T-cell (primary cell): ENCODE measurements around the gene SPRYD3. TPM values are rescaled to one million over a fixed set of nuclear protein-coding genes. Genes with fewer than 3 reads are reported as not detected.

Source experiments
- ATAC-seq, 4 experiments: fragments of 200-7000 bp in 3 of 4; fragments of 150-1000 bp in 1 of 4; cut with Tn5 transposase; replicated peaks in 1 of 4; 1 replicate in 3 of 4; 2 replicates in 1 of 4; pipeline ENCODE4 v1.10.0; 2021; ENCODE audit warnings: moderate library complexity in 3 of 4, mild to moderate bottlenecking in 2 of 4, moderate number of reproducible peaks in 1 of 4
- CTCF ChIA-PET, 2 donors: fragments of 300-600 bp; sonication (Branson Sonifier 250); formaldehyde crosslinking; loops; one replicate each; lab custom pipeline; 2022; ENCODE audit warnings: antibody characterized with exemption in 2 of 2; lab: Charles Lee
- POLR2A ChIA-PET, 2 donors: fragments of 300-600 bp; sonication (Branson Sonifier 250); formaldehyde crosslinking; loops; one replicate each; lab custom pipeline; 2022; ENCODE audit warnings: antibody characterized with exemption in 2 of 2; lab: Charles Lee
- DNase-seq, 35 experiments: peaks; one replicate each; pipeline versions ENCODE4 v3.0.0 to v3.0.0-alpha.2; 2013 to 2023
- H3K27ac ChIP-seq: one replicate; pipeline ENCODE4 v1.5.1; 2013; ENCODE audit warnings: low read length
- H3K27me3 ChIP-seq, 2 experiments: replicated peaks in 1 of 2; 1 replicate in 1 of 2; 2 replicates in 1 of 2; pipeline versions ENCODE4 v1.6.1 to v1.7.0; 2013; ENCODE audit warnings: low read length in 1 of 2, mixed read lengths in 1 of 2; ENCODE audit not compliant: control insufficient read depth in 2 of 2, insufficient read depth in 2 of 2; ENCODE audit errors: extremely low read depth in 1 of 2
- H3K36me3 ChIP-seq, 2 donors: 1 replicate in 1 of 2; 2 replicates in 1 of 2; pipeline versions ENCODE4 v1.6.1 to v1.7.0; 2013; ENCODE audit warnings: low read length in 1 of 2; ENCODE audit not compliant: control insufficient read depth in 2 of 2, insufficient read depth in 1 of 2; ENCODE audit errors: extremely low read depth in 1 of 2
- H3K4me1 ChIP-seq, 2 experiments: 1 replicate in 1 of 2; 2 replicates in 1 of 2; pipeline versions ENCODE4 v1.6.1 to v1.7.0; 2013; ENCODE audit warnings: low read length in 2 of 2, mixed read lengths in 1 of 2; ENCODE audit not compliant: insufficient read depth in 2 of 2, control insufficient read depth in 1 of 2; ENCODE audit errors: extremely low read depth in 1 of 2
- H3K4me3 ChIP-seq, 2 donors: 1 replicate in 1 of 2; 2 replicates in 1 of 2; pipeline versions ENCODE4 v1.5.1 to v1.7.0; 2013; ENCODE audit warnings: mild to moderate bottlenecking in 2 of 2, low read length in 1 of 2, moderate library complexity in 1 of 2; ENCODE audit not compliant: control insufficient read depth in 1 of 2; ENCODE audit errors: extremely low read depth in 1 of 2
- H3K9me3 ChIP-seq: 2 replicates; pipeline ENCODE4 v1.7.0; 2013
- H3K27ac Mint-ChIP-seq, 2 donors: one replicate each; pipeline ENCODE4 v1.8.0; 2020 to 2021; ENCODE audit warnings: mild to moderate bottlenecking in 2 of 2, mixed read lengths in 2 of 2
- H3K27me3 Mint-ChIP-seq, 2 donors: one replicate each; pipeline ENCODE4 v1.8.0; 2021 to 2022; ENCODE audit warnings: mixed read lengths in 2 of 2
- H3K36me3 Mint-ChIP-seq: one replicate; pipeline ENCODE4 v1.8.0; 2021; ENCODE audit warnings: mixed read lengths
- H3K4me1 Mint-ChIP-seq, 3 donors: one replicate each; pipeline ENCODE4 v1.8.0; 2020 to 2022; ENCODE audit warnings: mixed read lengths in 3 of 3, mild to moderate bottlenecking in 1 of 3
- H3K4me3 Mint-ChIP-seq, 3 donors: one replicate each; pipeline ENCODE4 v1.8.0; 2020 to 2022; ENCODE audit warnings: mild to moderate bottlenecking in 3 of 3, mixed read lengths in 3 of 3, moderate library complexity in 3 of 3
- H3K9me3 Mint-ChIP-seq, 3 donors: one replicate each; pipeline ENCODE4 v1.8.0; 2020 to 2022; ENCODE audit warnings: mixed read lengths in 3 of 3
- WGBS: methylation state at CpG from one replicate; pipeline ENCODE4 v1.1.5; 2013; ENCODE audit warnings: missing lambda C conversion rate; ENCODE audit not compliant: insufficient coverage; 5-methylcytosine and 5-hydroxymethylcytosine counted together
- total RNA-seq, 35 experiments: library from RNA in 6 of 35; stranded (reverse) in 6 of 35; fragments of 120-200 nt in 1 of 35; gene quantifications; one replicate each; pipeline versions ENCODE4 v1.2.1 to v1.2.4 and lab custom pipeline; 2013 to 2026

SPRYD3 gene
- total RNA-seq, 5 donors from 2014 or later (not counting 1 experiment from before 2014, with no cell fraction given), result 29.3 to 65.0 (median 58.2) TPM

DNA sequence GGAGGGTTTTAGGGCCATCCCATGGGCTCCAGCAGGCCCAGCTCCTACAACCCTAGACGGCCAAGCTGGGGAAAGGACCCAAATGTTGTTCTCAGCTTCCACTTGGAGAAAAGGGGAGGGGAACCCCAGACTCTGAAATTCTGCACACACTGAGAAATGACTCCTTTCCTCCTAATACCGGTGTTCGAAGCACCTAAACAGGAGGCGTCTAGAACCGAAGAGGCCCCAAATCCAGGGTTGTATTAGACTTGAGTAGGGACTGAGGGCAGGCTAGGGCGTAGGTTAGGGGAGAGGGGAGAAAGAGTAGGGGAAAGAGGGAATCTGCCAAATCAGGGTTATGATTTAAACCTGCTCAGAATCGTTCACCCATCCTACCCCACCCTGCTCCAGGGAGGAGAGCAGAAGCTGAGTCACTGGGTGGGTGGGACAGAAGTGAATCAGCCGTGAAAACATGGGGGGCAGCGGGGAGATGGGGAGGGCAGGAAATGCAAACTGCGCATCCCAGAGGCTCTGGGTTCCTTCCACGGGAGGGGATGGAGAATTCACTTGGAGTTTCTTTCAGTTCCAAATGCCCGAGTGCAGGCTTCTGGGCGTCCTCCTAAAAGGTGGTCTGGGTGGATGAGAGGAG, 19.3 kb upstream of the SPRYD3 start:
- Histone ChIP-seq H3K4me1 (peaks cover 23 to 55% of the 10 kb centered on the region in 2 experiments), H3K36me3 (no peaks in the 10 kb centered on the region), H3K4me3 (peak overlapping the region; percentile 50 to 58), H3K27me3 (peaks cover 0 to 16% of the 10 kb centered on the region in 2 experiments), H3K9me3 (no peaks in the 10 kb centered on the region), H3K27ac (peak overlapping the region; percentile 52)
- H3K4me1 Mint-ChIP-seq, result peaks cover 45 to 50% (median 45%) of the 10 kb centered on the region in 3 donors
- WGBS, result 66% methylated on average over 3 of the region's 13 CpGs
- H3K4me3 Mint-ChIP-seq, result peak overlapping the region; percentile 75 to 79 (median 77)
- H3K36me3 Mint-ChIP-seq, result no peaks in the 10 kb centered on the region
- ChIA-PET POLR2A (interaction anchor here in 1 of 2 donors (1.2 kb wide), 1 partner anchor 19 kb away, joined by 3 read pairs; the partner anchor contains the start of gene SPRYD3), CTCF (interaction anchor here (0.6 to 3.2 kb wide), 11 partner anchors 12 to 901 kb away, joined by 3 to 32 read pairs (median 3); partner anchors contain the start of gene SPRYD3 (in 1 of the 2))
- DNase-seq (peak in 2 of 35 experiments; percentile 29 to 30), ATAC-seq (no peak)
- no peaks in the 10 kb centered on the region for H3K9me3 Mint-ChIP-seq
- H3K27me3 Mint-ChIP-seq, result peaks cover 0 to 6% of the 10 kb centered on the region in 2 donors
- H3K27ac Mint-ChIP-seq, result peak overlapping the region; percentile 74 to 88

DNA sequence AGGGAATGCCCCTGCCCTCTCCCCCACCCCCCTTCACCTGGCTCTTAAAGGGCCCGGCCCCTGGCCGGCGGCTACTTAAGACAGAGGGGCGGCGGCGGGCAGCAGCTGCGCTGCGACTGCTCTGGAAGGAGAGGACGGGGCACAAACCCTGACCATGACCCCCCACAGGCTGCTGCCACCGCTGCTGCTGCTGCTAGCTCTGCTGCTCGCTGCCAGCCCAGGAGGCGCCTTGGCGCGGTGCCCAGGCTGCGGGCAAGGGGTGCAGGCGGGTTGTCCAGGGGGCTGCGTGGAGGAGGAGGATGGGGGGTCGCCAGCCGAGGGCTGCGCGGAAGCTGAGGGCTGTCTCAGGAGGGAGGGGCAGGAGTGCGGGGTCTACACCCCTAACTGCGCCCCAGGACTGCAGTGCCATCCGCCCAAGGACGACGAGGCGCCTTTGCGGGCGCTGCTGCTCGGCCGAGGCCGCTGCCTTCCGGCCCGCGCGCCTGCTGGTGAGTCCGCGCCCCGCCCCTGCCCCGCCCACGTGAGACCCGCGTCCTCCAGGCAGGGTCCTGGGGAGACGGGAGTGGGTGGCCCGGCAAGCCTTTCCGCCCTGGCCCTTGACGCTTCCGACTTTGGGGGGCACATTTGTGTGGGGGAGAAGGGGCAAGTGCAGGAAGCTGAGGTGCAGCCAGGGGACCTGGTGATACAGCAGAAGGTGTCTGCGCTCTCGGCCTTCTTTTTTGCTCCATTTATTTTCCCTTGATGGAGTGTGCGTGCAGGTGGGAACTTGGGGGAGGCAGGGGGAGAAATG, 18.6 kb upstream of the SPRYD3 start, which contains the start of gene IGFBP6:
TSS of gene IGFBP6 (plus strand) at position 104 of the 790 bp plus-strand sequence. CDS start at position 155, 51 bp downstream.
- H3K27ac ChIP-seq, result peak within 1 kb of the TSS; percentile 52
- H3K9me3 ChIP-seq, result no peaks in the 10 kb centered on the region
- Mint-ChIP-seq H3K4me3 (peak within 1 kb of the TSS; percentile 75 to 79 (median 78)), H3K4me1 (peaks cover 38 to 43% (median 38%) of the 10 kb centered on the region in 3 donors), H3K27ac (peak within 1 kb of the TSS; percentile 74 to 88), H3K27me3 (peaks cover 0 to 6% of the 10 kb centered on the region in 2 donors), H3K9me3 (no peaks in the 10 kb centered on the region), H3K36me3 (no peaks in the 10 kb centered on the region)
- DNase-seq, result peak in 28 of 35 experiments; percentile 19 to 69 (median 38)
- ATAC-seq, result peak; percentile 67 to 74 (median 70)
- H3K36me3 ChIP-seq, result no peaks in the 10 kb centered on the region
- ChIA-PET CTCF (interaction anchor here in 1 of 2 donors (0.6 to 3.2 kb wide), 4 partner anchors 11 to 91 kb away, joined by 3 to 32 read pairs (median 18); partner anchors contain the start of gene SPRYD3), POLR2A (interaction anchor here in 1 of 2 donors (1.2 kb wide), 1 partner anchor 19 kb away, joined by 3 read pairs; the partner anchor contains the start of gene SPRYD3)
- H3K4me1 ChIP-seq, result peaks cover 16 to 48% of the 10 kb centered on the region in 2 experiments
- H3K4me3 ChIP-seq, result peak within 1 kb of the TSS; percentile 50 to 58
- H3K27me3 ChIP-seq, result peaks cover 0 to 16% of the 10 kb centered on the region in 2 experiments
- under 1% methylated on average over 49 of the region's 51 CpGs for WGBS

DNA sequence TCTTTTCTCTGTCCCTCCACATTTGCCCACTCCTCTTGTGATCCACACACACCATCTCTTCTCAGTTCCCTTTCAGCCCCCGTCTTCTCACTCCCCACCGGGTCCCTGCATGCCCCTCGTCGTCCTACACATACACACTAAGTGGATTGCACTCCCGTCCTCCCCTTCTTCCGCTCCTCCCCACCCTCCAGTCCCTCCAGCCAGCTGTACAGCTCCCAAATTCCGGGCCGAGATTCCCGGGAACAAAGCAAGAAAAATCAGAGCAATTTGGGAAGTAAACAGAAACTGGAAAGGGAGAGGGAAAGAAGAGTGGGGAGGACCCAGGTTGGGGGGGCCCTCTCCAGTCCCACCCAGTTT, 18.0 kb upstream of the SPRYD3 start:
- Mint-ChIP-seq H3K9me3 (no peaks in the 10 kb centered on the region), H3K27me3 (peaks cover 0 to 6% of the 10 kb centered on the region in 2 donors), H3K27ac (peak overlapping the region; percentile 17 to 66), H3K4me1 (peaks cover 32 to 37% (median 33%) of the 10 kb centered on the region in 3 donors), H3K36me3 (no peaks in the 10 kb centered on the region), H3K4me3 (peak overlapping the region; percentile 69 to 79 (median 78))
- DNase-seq (no peak), ATAC-seq (no peak)
- Histone ChIP-seq H3K9me3 (no peaks in the 10 kb centered on the region), H3K36me3 (no peaks in the 10 kb centered on the region), H3K4me3 (peak overlapping the region; percentile 50 to 58), H3K4me1 (peaks cover 10 to 42% of the 10 kb centered on the region in 2 experiments), H3K27ac (peak overlapping the region; percentile 38), H3K27me3 (peaks cover 0 to 16% of the 10 kb centered on the region in 2 experiments)
- ChIA-PET POLR2A (no interaction called here), CTCF (interaction anchor here in 1 of 2 donors (2.7 to 3.2 kb wide), 2 partner anchors 11 to 30 kb away, joined by 11 to 25 read pairs; no protein-coding TSS in a partner anchor)
- WGBS, result 40% methylated on average over 4 of the region's 9 CpGs

DNA sequence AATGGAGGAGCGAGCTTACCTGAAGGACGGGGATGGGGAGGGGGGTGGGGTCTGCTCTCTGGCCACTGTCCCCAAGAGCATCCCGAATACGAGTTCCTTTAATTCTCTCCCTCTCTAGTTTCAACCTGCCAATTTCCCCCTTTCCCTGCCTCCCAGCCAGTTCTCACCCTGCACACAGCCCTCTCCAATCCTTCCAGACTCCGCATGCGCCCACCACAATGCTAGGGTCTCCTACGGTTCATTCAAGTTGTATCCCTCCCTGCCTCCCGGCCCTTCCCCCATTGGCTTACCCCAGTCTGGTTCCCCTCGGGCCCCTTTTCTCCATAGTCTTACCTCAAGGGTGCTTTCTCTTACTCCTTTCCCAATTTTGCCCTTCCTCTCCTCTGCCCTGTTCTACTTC, 17.6 kb upstream of the SPRYD3 start:
- H3K27ac Mint-ChIP-seq, result peak overlapping the region; percentile 17 to 66
- Histone ChIP-seq H3K36me3 (no peaks in the 10 kb centered on the region), H3K9me3 (no peaks in the 10 kb centered on the region), H3K4me1 (peaks cover 7 to 38% of the 10 kb centered on the region in 2 experiments), H3K4me3 (no peak overlapping the region), H3K27ac (no peak overlapping the region), H3K27me3 (peaks cover 0 to 16% of the 10 kb centered on the region in 2 experiments)
- no peaks in the 10 kb centered on the region for H3K9me3 Mint-ChIP-seq
- H3K36me3 Mint-ChIP-seq, result no peaks in the 10 kb centered on the region
- WGBS, result 83% methylated on average over 7 of the region's 9 CpGs
- DNase-seq, result no peak
- peak overlapping the region; percentile 69 to 79 (median 78) for H3K4me3 Mint-ChIP-seq
- H3K4me1 Mint-ChIP-seq, result peaks cover 29 to 33% (median 29%) of the 10 kb centered on the region in 3 donors
- POLR2A ChIA-PET, result no interaction called here
- ATAC-seq, result no peak
- peaks cover 0 to 8% of the 10 kb centered on the region in 2 donors for H3K27me3 Mint-ChIP-seq
- CTCF ChIA-PET, result interaction anchor here in 1 of 2 donors (3.2 kb wide), 1 partner anchor 30 kb away, joined by 25 read pairs; no protein-coding TSS in a partner anchor

DNA sequence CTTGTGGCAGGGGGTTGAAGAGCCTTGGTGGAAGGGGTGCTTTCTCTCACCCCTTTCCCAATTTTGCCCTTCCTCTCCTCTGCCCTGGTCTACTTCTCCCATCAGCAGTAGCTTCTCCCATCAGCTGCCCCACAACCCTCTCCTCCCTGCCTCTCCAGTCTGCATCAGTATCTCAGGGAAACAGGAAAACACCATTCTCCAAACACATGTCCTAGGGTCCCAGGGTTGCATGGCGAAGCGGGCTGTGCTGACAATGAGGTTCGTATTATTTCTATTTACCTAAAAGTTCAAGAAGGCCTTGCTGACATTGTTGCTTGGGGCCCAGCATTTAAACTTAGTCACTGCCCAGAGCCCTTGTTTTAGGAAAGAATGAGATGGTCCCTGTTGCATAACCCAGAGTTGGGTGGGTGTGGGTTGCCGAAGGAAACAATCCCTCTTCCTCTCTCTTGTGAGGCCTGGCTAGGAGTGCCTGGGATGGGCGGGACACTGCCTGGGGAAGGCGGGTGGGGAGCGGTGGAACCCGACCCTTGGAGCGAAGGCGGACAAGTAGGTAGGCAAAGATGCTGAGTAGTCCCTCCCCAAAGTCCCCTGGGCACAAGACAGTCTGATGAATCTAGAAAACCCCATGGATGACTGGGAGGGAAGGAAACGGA, 17.0 kb upstream of the SPRYD3 start:
- Histone ChIP-seq H3K27ac (no peak overlapping the region), H3K4me1 (peaks cover 7 to 36% of the 10 kb centered on the region in 2 experiments), H3K9me3 (no peaks in the 10 kb centered on the region), H3K27me3 (peaks cover 0 to 16% of the 10 kb centered on the region in 2 experiments), H3K36me3 (no peaks in the 10 kb centered on the region), H3K4me3 (no peak overlapping the region)
- Mint-ChIP-seq H3K4me3 (peak overlapping the region in 1 of 3 donors; percentile 79), H3K4me1 (peaks cover 27 to 30% (median 29%) of the 10 kb centered on the region in 3 donors), H3K27ac (no peak overlapping the region), H3K36me3 (no peaks in the 10 kb centered on the region), H3K27me3 (peaks cover 0 to 8% of the 10 kb centered on the region in 2 donors), H3K9me3 (no peaks in the 10 kb centered on the region)
- ATAC-seq, result no peak
- CTCF ChIA-PET, result interaction anchor here (0.6 to 1.4 kb wide), 3 partner anchors 17 to 105 kb away, joined by 3 to 9 read pairs (median 7); partner anchors contain the start of gene SPRYD3 (in 1 of the 2)
- POLR2A ChIA-PET, result no interaction called here
- WGBS, result 100% methylated on average over 6 of the region's 11 CpGs
- no peak for DNase-seq
